ENCODE data around the gene TESK2. TPM values are rescaled to one million over a fixed set of nuclear protein-coding genes. Genes with fewer than 3 reads are reported as not detected.

Gene TESK2
- total RNA-seq, 1 experiment from 2014 or later: 1.4 TPM

GRCh38 chr1:45430490-45430889, 60.5 kb downstream of the TESK2 start:
- Mint-ChIP-seq H3K27ac (ENCODE audit: low read depth, unreplicated experiment) (no peak overlapping the region), H3K9me3 (ENCODE audit: unreplicated experiment) (no peaks in the 10 kb centered on the region), H3K27me3 (ENCODE audit: insufficient read depth, unreplicated experiment) (no peaks in the 10 kb centered on the region), H3K4me3 (ENCODE audit: unreplicated experiment) (no peak overlapping the region), H3K4me1 (ENCODE audit: insufficient read depth, unreplicated experiment) (no peaks in the 10 kb centered on the region), H3K36me3 (ENCODE audit: insufficient read depth, unreplicated experiment) (peaks cover 6% of the 10 kb centered on the region)
- DNase-seq (ENCODE audit: unreplicated experiment): no peak
- no peak for TF ChIP-seq CTCF (IDR thresholded peaks at IDR 0.05; ENCODE audit: unreplicated experiment)
- CTCF ChIA-PET: no interaction called here
- intact Hi-C loops (cut with micrococcal nuclease): no loop called here
- BruUV-seq (replicated peaks): no TSS peak
- POLR2A ChIA-PET: no interaction called here

- H3K27me3 Mint-ChIP-seq (ENCODE audit: insufficient read depth, unreplicated experiment): no peaks in the 10 kb centered on the region
- no peak for DNase-seq (ENCODE audit: unreplicated experiment)
These were observed 61.3 kb downstream of the TESK2 start for GRCh38 chr1:45429561-45430159.

GRCh38 chr1:45423906-45424678, 66.9 kb downstream of the TESK2 start:
- no peaks in the 10 kb centered on the region for H3K27me3 Mint-ChIP-seq (ENCODE audit: insufficient read depth, unreplicated experiment)
- peaks cover 13% of the 10 kb centered on the region for H3K36me3 Mint-ChIP-seq (ENCODE audit: insufficient read depth, unreplicated experiment)
- POLR2A ChIA-PET: interaction anchor here (0.6 to 0.9 kb wide), 4 partner anchors 8 to 97 kb away, joined by 3 to 4 read pairs (median 4); partner anchors contain the start of gene PRDX1
- CTCF ChIA-PET: interaction anchor here (0.7 to 0.9 kb wide), 2 partner anchors 13 to 69 kb away, joined by 3 read pairs; no protein-coding TSS in a partner anchor
- no peak overlapping the region for H3K4me3 Mint-ChIP-seq (ENCODE audit: unreplicated experiment)
- BruUV-seq (replicated peaks): no TSS peak
- H3K9me3 Mint-ChIP-seq (ENCODE audit: unreplicated experiment): no peaks in the 10 kb centered on the region
- no peak for TF ChIP-seq CTCF (IDR thresholded peaks at IDR 0.05; ENCODE audit: unreplicated experiment)
- DNase-seq (ENCODE audit: unreplicated experiment): no peak
- intact Hi-C loops (cut with micrococcal nuclease): no loop called here
- H3K4me1 Mint-ChIP-seq (ENCODE audit: insufficient read depth, unreplicated experiment): no peaks in the 10 kb centered on the region
- H3K27ac Mint-ChIP-seq (ENCODE audit: low read depth, unreplicated experiment): no peak overlapping the region

More at GRCh38 chr1:45429561-45430159, 61.3 kb downstream of the TESK2 start:
- ChIA-PET CTCF (no interaction called here), POLR2A (no interaction called here)
- H3K36me3 Mint-ChIP-seq (ENCODE audit: insufficient read depth, unreplicated experiment): peaks cover 6% of the 10 kb centered on the region
- TF ChIP-seq CTCF (IDR thresholded peaks at IDR 0.05; ENCODE audit: unreplicated experiment): no peak
- H3K9me3 Mint-ChIP-seq (ENCODE audit: unreplicated experiment): no peaks in the 10 kb centered on the region
- H3K4me3 Mint-ChIP-seq (ENCODE audit: unreplicated experiment): no peak overlapping the region
- intact Hi-C loops (cut with micrococcal nuclease): no loop called here
- H3K27ac Mint-ChIP-seq (ENCODE audit: low read depth, unreplicated experiment): no peak overlapping the region
- BruUV-seq (replicated peaks): no TSS peak
- no peaks in the 10 kb centered on the region for H3K4me1 Mint-ChIP-seq (ENCODE audit: insufficient read depth, unreplicated experiment)

DNA sequence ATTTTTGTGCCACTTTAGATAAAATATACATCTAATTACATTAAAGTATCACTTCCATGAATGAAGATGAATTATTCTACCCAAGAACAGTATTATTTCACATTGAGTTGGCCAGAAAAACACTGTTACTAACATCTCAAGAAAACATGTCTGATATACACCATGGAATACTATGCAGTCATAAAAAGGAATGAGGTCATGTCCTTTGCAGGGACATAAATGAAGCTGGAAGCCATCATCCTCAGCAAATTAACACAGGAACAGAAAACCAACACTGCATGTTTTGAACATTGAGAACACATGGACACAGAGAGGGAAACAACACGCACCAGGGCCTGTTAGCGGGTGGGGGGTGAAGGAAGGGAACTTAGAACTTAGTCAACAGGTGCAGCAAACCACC, 69.0 kb downstream of the TESK2 start:
- no peak overlapping the region for H3K4me3 Mint-ChIP-seq (ENCODE audit: unreplicated experiment)
- no peak overlapping the region for H3K27ac Mint-ChIP-seq (ENCODE audit: low read depth, unreplicated experiment)
- no peaks in the 10 kb centered on the region for H3K4me1 Mint-ChIP-seq (ENCODE audit: insufficient read depth, unreplicated experiment)
- no TSS peak for BruUV-seq (replicated peaks)
- intact Hi-C loops (cut with micrococcal nuclease): no loop called here
- CTCF ChIA-PET: no interaction called here
- no peaks in the 10 kb centered on the region for H3K9me3 Mint-ChIP-seq (ENCODE audit: unreplicated experiment)
- POLR2A ChIA-PET: no interaction called here
- DNase-seq (ENCODE audit: unreplicated experiment): no peak
- TF ChIP-seq CTCF (IDR thresholded peaks at IDR 0.05; ENCODE audit: unreplicated experiment): no peak
- H3K36me3 Mint-ChIP-seq (ENCODE audit: insufficient read depth, unreplicated experiment): peaks cover 13% of the 10 kb centered on the region
- no peaks in the 10 kb centered on the region for H3K27me3 Mint-ChIP-seq (ENCODE audit: insufficient read depth, unreplicated experiment)
